ENCODE measurements around the gene MAN2B2.

The MAN2B2 gene

GRCh38 chr4:6586715-6587325, 11.8 kb downstream of the MAN2B2 start:
- Mint-ChIP-seq H3K27me3 (no peaks in the 10 kb centered on the region), H3K9me3 (peaks cover 2% of the 10 kb centered on the region), H3K36me3 (peaks cover 41% of the 10 kb centered on the region), H3K27ac (no peak overlapping the region), H3K4me3 (no peak overlapping the region), H3K4me1 (peaks cover 13% of the 10 kb centered on the region)
- DNase-seq (ENCODE audit: low spot score in 2 of 2) (no peak), ATAC-seq (ENCODE audit: low read depth) (no peak)

DNA sequence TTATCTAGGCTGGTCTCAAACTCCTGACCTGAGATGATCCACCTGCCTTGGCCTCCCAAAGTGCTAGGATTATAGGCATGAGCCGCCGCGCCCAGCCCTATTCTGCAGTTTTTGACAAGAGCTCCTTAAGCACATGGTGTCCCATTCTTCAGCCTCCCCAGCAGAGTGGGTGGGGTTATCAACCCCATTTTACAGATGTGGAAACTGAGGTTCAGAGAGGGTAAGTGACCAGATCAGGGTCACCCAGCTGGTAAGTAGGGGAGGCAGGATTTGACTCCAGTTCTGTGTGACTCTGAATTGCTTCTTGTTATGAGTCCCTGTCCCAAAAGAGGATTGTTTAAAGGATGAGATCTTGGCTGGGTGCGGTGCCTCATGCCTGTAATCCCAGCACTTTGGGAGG, 14.5 kb downstream of the MAN2B2 start:
- Mint-ChIP-seq H3K4me1 (peaks cover 13% of the 10 kb centered on the region), H3K36me3 (peaks cover 28% of the 10 kb centered on the region), H3K27ac (no peak overlapping the region), H3K4me3 (no peak overlapping the region), H3K27me3 (no peaks in the 10 kb centered on the region), H3K9me3 (no peaks in the 10 kb centered on the region)
- DNase-seq (ENCODE audit: low spot score in 2 of 2) (no peak), ATAC-seq (ENCODE audit: low read depth) (no peak)

- Mint-ChIP-seq H3K27ac (peak overlapping the region; percentile 83), H3K27me3 (no peaks in the 10 kb centered on the region), H3K9me3 (no peaks in the 10 kb centered on the region), H3K4me1 (peaks cover 13% of the 10 kb centered on the region), H3K36me3 (peaks cover 21% of the 10 kb centered on the region), H3K4me3 (peak overlapping the region; percentile 22)
- peak; percentile 50 to 52 for DNase-seq (ENCODE audit: low spot score in 2 of 2)
- ATAC-seq (ENCODE audit: low read depth): peak; percentile 93
These were observed 16.3 kb downstream of the MAN2B2 start for GRCh38 chr4:6591313-6591712.

DNA sequence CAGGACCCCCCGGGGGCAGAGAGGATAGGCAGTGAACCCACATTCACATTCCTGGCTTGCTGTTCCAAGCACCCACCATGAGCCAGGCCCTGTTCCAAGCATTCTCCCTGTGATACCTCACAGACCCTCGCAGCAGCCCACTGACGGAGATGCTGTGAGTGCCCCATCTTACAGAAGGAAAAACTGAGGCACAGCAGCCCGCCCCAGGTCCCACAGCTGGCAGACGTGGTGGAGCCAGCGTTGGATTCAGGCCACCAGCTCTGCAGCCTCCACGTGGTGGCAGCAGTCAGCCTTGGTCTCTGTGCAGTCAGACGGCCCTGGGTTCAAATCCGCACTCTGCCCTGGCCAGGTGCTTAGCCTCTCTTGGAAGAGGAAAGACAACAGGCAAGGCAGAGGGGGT, 16.8 kb downstream of the MAN2B2 start:
- no peaks in the 10 kb centered on the region for H3K27me3 Mint-ChIP-seq
- peak overlapping the region; percentile 83 for H3K27ac Mint-ChIP-seq
- H3K36me3 Mint-ChIP-seq: peaks cover 20% of the 10 kb centered on the region
- DNase-seq (ENCODE audit: low spot score in 2 of 2): no peak
- no peak for ATAC-seq (ENCODE audit: low read depth)
- H3K4me1 Mint-ChIP-seq: peaks cover 13% of the 10 kb centered on the region
- H3K4me3 Mint-ChIP-seq: no peak overlapping the region
- no peaks in the 10 kb centered on the region for H3K9me3 Mint-ChIP-seq

DNA sequence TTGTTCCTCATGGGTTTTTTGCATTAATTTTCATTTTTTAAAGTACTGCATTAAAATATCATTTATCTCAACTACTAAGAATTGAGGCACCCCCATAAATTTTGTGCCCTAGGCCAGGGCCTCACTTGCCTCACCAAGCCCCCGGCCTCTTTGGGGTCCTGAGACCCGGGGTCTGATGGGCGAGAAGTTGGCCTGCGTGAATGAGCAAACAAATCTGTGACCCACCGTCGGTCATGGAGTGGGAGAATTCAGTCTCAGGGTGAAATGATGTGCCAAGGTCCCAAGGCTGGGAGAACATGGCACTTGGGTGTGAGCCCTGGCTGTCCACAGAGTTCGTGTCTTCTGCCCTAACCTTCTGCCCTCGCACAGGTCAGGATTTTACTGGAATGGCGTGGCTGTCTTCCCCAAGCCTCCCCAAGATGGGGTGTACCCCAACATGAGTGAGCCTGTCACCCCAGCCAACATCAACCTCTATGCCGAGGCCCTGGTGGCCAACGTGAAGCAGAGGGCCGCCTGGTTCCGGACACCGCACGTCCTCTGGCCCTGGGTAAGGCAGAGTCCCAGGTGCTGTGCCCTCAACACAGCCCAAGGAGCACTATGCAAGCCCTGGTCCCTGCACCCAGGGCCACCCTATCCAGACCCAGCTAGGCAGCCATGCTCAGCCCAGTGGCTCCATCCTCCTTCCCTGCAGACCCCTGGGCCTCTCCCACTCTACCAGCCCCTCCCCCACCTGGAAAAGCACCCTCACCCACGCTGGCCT, 18.0 kb downstream of the MAN2B2 start:
- ATAC-seq (ENCODE audit: low read depth) (no peak), DNase-seq (ENCODE audit: low spot score in 2 of 2) (no peak)
- Mint-ChIP-seq H3K4me3 (no peak overlapping the region), H3K36me3 (peaks cover 18% of the 10 kb centered on the region), H3K27ac (no peak overlapping the region), H3K27me3 (no peaks in the 10 kb centered on the region), H3K4me1 (peaks cover 13% of the 10 kb centered on the region), H3K9me3 (no peaks in the 10 kb centered on the region)

DNA sequence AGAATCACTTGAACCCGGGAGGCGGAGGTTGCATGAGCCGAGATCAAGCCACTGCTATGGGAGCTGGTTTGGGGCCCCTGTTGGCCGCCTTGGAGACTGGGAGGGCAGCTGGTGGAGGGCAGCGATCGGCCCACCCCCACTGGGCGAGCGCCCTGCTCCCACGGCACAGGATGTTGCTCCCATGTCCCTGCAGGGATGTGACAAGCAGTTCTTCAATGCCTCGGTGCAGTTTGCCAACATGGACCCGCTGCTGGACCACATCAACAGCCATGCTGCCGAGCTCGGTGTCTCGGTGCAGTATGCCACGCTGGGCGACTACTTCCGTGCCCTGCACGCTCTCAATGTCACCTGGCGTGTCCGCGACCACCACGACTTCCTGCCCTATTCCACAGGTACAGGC, 19.4 kb downstream of the MAN2B2 start:
- peaks cover 16% of the 10 kb centered on the region for H3K36me3 Mint-ChIP-seq
- ATAC-seq (ENCODE audit: low read depth): no peak
- no peaks in the 10 kb centered on the region for H3K27me3 Mint-ChIP-seq
- H3K27ac Mint-ChIP-seq: no peak overlapping the region
- no peak overlapping the region for H3K4me3 Mint-ChIP-seq
- no peak for DNase-seq (ENCODE audit: low spot score in 2 of 2)
- peaks cover 13% of the 10 kb centered on the region for H3K4me1 Mint-ChIP-seq
- H3K9me3 Mint-ChIP-seq: no peaks in the 10 kb centered on the region

DNA sequence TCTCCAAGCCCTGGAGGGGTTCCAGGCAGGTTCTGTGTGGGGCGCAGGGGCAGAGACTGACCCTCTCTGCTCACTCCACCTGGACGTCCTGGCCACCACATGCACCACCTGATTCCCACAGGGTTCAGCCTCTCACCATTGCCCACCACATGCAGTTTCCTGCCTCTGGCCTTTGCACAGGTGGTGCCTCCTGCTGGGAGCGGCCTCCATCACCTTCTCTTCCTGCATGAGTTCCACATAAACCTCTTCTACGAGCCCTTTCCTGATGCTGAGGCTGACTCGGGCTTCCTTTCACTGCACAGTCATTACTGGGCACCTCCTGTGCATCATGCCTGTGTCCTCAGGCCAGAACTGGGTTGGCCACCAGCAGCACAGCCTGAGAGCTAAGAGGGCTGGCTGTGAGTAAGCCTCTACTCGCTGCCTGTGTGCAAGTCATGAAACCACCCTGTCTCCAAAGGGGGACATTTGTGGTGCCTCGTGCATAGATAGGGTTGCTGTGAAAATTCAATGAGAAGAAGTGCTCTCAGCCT, 19.9 kb downstream of the MAN2B2 start:
- Mint-ChIP-seq H3K4me3 (no peak overlapping the region), H3K27ac (no peak overlapping the region), H3K4me1 (peaks cover 13% of the 10 kb centered on the region), H3K9me3 (no peaks in the 10 kb centered on the region), H3K36me3 (peaks cover 19% of the 10 kb centered on the region), H3K27me3 (no peaks in the 10 kb centered on the region)
- no peak for ATAC-seq (ENCODE audit: low read depth)
- no peak for DNase-seq (ENCODE audit: low spot score in 2 of 2)

DNA sequence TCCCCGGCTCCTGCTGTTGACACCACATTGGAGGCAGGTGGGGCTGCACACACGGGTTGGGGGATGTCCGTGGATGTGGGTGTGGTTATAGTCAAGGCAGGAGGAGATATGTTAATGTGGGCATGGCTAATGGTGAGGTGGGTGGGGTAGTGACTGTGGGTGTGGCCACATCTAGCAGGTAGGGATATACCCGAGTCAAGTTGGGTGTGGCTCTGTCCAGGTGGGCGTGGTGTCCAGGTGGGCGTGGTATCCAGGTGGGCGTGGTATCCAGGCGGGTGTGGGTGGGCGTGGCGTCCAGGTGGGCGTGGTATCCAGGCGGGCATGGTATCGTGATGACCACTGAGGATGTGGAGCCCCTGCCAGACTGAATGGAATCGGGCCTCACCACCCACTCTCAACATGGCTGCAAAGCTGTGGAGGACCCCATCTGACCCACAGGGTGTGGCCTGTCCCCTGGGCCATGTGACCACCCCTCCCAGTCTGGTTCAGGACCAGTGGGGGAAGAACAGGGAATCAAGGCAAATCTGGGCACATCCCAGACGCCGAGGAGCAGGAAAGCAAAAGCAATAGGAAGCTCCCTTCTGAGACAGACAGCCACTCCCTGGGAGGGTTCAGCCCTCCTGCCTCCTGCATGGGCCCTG, 21.0 kb downstream of the MAN2B2 start:
- Mint-ChIP-seq H3K9me3 (no peaks in the 10 kb centered on the region), H3K36me3 (peaks cover 16% of the 10 kb centered on the region), H3K27ac (no peak overlapping the region), H3K4me3 (no peak overlapping the region), H3K27me3 (no peaks in the 10 kb centered on the region), H3K4me1 (peaks cover 8% of the 10 kb centered on the region)
- ATAC-seq (ENCODE audit: low read depth): no peak
- no peak for DNase-seq (ENCODE audit: low spot score in 2 of 2)

DNA sequence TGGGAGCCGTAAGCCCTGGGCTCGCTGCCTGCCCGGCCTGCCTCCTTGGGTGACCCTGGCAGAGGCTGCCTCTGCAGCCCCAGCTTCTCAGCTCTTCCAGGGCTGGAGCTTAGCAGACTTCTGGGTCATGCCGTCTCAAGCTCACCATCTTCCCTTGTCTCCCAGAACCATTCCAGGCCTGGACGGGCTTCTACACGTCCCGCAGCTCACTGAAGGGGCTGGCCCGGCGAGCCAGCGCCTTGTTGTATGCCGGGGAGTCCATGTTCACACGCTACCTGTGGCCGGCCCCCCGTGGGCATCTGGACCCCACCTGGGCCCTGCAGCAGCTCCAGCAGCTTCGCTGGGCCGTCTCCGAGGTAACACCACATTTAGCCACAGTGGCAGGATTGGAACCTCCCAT, 22.0 kb downstream of the MAN2B2 start:
- no peak for ATAC-seq (ENCODE audit: low read depth)
- no peaks in the 10 kb centered on the region for H3K9me3 Mint-ChIP-seq
- H3K27me3 Mint-ChIP-seq: no peaks in the 10 kb centered on the region
- H3K4me1 Mint-ChIP-seq: peaks cover 3% of the 10 kb centered on the region
- H3K4me3 Mint-ChIP-seq: no peak overlapping the region
- no peak overlapping the region for H3K27ac Mint-ChIP-seq
- no peak for DNase-seq (ENCODE audit: low spot score in 2 of 2)
- H3K36me3 Mint-ChIP-seq: peaks cover 24% of the 10 kb centered on the region

DNA sequence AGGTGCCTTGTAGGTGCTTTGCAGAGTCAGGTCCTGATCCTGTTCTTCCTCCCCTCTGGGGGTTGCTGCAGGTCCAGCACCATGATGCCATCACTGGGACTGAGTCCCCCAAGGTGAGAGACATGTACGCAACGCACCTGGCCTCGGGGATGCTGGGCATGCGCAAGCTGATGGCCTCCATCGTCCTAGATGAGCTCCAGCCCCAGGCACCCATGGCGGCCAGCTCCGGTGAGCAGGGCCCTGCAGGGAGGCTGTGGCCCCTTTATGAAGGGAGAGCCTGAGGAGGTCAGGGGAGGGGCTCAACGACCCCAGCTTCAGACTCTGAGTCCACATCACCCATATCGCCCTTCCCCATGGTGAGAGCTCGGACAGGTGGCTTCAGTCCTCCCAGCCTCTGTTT, 23.1 kb downstream of the MAN2B2 start:
- ATAC-seq (ENCODE audit: low read depth) (no peak), DNase-seq (ENCODE audit: low spot score in 2 of 2) (no peak)
- no peak overlapping the region for H3K27ac Mint-ChIP-seq
- no peaks in the 10 kb centered on the region for H3K27me3 Mint-ChIP-seq
- H3K4me3 Mint-ChIP-seq: no peak overlapping the region
- H3K4me1 Mint-ChIP-seq: peaks cover 3% of the 10 kb centered on the region
- H3K9me3 Mint-ChIP-seq: no peaks in the 10 kb centered on the region
- H3K36me3 Mint-ChIP-seq: peaks cover 33% of the 10 kb centered on the region

DNA sequence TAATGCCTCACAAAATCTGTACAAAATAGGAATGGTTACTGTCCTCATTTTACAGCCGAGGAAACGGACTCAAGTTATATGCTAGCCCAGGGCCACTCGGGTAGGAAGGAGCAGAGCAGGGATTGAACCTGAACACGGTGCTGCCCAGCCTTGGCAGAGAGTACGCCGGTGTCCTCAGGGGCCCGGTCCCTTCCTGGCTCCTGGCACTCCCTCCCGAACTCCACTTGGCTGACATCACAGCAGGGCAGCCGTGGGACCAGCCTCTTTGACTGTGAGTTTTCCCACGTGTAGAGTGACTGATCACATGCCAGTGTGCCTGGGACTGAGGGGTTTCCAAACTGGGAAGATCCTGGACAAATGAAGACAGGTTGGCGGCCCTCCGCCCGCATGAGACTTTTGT, 23.7 kb downstream of the MAN2B2 start:
- no peaks in the 10 kb centered on the region for H3K27me3 Mint-ChIP-seq
- peaks cover 34% of the 10 kb centered on the region for H3K36me3 Mint-ChIP-seq
- H3K4me1 Mint-ChIP-seq: peaks cover 3% of the 10 kb centered on the region
- DNase-seq (ENCODE audit: low spot score in 2 of 2) (no peak), ATAC-seq (ENCODE audit: low read depth) (no peak)
- H3K4me3 Mint-ChIP-seq: no peak overlapping the region
- no peak overlapping the region for H3K27ac Mint-ChIP-seq
- peaks cover 3% of the 10 kb centered on the region for H3K9me3 Mint-ChIP-seq

DNA sequence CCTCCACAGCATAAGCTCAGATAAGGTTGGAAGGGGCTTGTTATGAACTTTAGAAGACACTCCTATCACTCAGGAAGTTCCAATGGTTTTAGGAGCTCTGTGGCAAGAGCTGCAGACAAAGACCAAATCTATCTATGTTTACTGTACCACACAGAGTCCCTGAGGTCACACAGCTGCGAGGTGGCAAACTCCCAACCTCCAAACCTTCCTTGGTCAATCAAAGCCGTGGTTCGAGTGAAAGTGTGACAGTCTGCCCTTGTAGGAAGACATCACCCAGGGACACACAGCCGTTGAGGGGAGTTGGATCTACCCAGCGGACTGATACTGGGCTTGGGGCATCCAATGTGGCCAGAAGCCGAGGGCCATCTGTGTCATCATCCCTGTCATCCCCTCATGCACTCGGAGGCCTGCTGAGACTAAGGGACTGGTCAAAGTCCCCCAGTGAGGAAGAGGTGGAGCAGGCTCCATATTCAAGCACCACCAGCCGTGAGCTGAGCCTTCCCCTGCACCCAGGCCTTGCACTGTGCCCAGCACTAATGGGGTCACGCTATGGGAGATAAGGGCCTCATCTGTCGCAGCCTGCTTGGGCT, 26.8 kb downstream of the MAN2B2 start:
- DNase-seq (ENCODE audit: low spot score in 2 of 2) (no peak), ATAC-seq (ENCODE audit: low read depth) (no peak)
- Mint-ChIP-seq H3K27ac (no peak overlapping the region), H3K27me3 (no peaks in the 10 kb centered on the region), H3K36me3 (peaks cover 55% of the 10 kb centered on the region), H3K4me3 (no peak overlapping the region), H3K4me1 (no peaks in the 10 kb centered on the region), H3K9me3 (peaks cover 12% of the 10 kb centered on the region)

DNA sequence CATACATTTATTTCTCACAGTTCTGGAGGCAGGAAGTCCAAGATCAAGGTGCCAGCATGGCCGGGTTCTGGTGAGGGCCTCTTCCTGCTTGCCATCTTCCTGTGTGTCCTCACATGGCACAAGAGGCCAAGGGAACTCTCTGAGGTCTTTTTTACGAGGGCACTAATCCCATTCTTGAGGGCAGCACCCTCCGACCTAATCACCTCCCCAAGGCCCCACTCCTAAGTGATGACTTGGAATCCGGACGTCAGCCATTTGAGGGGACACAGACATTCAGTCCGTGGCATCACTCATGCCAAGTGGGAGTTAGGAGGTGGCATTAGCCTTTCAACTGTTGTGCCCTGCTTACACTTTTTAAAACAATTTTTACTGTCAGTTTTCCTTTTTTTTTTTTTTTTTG, 27.3 kb downstream of the MAN2B2 start:
- peaks cover 12% of the 10 kb centered on the region for H3K9me3 Mint-ChIP-seq
- H3K4me3 Mint-ChIP-seq: no peak overlapping the region
- DNase-seq (ENCODE audit: low spot score in 2 of 2): no peak
- ATAC-seq (ENCODE audit: low read depth): no peak
- no peak overlapping the region for H3K27ac Mint-ChIP-seq
- H3K36me3 Mint-ChIP-seq: peaks cover 60% of the 10 kb centered on the region
- H3K27me3 Mint-ChIP-seq: no peaks in the 10 kb centered on the region
- no peaks in the 10 kb centered on the region for H3K4me1 Mint-ChIP-seq

GRCh38 chr4:6603128-6603527, 28.1 kb downstream of the MAN2B2 start:
- no peaks in the 10 kb centered on the region for H3K27me3 Mint-ChIP-seq
- H3K4me1 Mint-ChIP-seq: no peaks in the 10 kb centered on the region
- H3K9me3 Mint-ChIP-seq: peaks cover 12% of the 10 kb centered on the region
- ATAC-seq (ENCODE audit: low read depth): no peak
- H3K4me3 Mint-ChIP-seq: no peak overlapping the region
- DNase-seq (ENCODE audit: low spot score in 2 of 2): no peak
- H3K27ac Mint-ChIP-seq: no peak overlapping the region
- peaks cover 69% of the 10 kb centered on the region for H3K36me3 Mint-ChIP-seq
